DMS114 treated with DMSO at 0.1 percent for 48 hours (cell line): ENCODE data around the gene CCDC81.

ENCODE experiments used
- DNase-seq: peaks from one replicate; lab custom pipeline; 2025; ENCODE audit not compliant: unreplicated experiment; lab: John Stamatoyannopoulos, UW

CCDC81 gene

GRCh38 chr11:86438685-86439084 lies 64.0 kb downstream of the CCDC81 start:
- no peak for DNase-seq

DNA sequence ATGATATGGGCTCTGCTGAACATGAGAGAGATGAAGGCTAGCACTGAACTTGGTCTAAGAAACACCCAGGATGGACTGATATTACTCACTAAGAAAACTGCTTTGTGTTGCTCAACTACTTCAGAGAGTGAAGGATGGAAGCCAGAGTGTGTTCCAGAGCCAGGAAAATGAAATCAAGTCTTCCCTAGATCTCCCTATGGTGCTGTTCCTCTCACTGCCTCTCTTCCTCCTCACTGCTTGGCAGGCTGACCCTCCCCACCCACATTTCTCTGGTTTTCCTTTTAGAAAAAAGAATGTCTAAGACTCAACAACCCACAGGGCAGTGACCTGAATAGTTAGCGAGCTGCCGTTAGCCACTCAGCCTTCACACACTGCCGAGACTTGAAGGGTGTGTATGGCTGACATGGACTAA lies 65.6 kb downstream of the CCDC81 start:
- no peak for DNase-seq

DNA sequence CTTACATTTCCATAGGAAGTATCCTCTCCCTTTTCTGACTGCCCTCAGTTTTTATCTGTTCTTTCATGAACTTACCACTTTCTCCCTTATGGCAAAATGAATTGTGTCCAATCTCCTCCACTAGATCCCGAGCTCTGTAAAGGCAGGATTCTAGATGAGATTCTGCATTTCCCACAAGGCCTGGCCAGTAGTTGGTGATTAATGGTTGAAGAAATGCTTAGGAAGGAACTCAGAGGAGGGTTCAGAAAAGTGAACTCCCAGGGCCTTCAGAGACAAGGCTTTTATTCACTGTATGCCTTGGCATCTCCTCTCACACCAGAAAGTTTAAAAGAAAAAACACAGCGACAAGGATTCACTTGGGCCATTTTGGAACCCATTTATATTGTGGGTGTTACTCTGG lies 66.2 kb downstream of the CCDC81 start:
- no peak for DNase-seq

DNA sequence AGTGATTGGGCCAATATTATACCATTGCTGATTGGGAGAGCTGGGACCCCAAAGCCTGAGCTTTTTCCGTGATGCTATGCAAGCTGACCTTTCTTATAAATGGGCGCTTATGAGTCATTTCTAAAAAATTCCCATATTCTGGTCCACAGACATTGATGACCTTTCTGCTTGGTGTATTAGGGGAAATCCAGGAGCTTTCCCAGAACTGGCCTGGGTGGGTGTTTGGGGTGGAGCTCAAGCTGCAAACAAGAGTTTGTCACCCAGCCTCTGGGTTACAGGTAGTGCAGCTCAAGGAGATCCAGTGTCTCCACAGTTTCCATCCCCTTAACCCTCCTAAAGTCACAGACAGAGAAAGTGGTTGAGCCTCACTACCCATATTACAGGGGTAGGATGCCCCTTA lies 67.7 kb downstream of the CCDC81 start:
- DNase-seq: no peak

GRCh38 chr11:86442827-86443226 lies 68.1 kb downstream of the CCDC81 start:
- no peak for DNase-seq

GRCh38 chr11:86443415-86443814 lies 68.7 kb downstream of the CCDC81 start:
- no peak for DNase-seq

DNA sequence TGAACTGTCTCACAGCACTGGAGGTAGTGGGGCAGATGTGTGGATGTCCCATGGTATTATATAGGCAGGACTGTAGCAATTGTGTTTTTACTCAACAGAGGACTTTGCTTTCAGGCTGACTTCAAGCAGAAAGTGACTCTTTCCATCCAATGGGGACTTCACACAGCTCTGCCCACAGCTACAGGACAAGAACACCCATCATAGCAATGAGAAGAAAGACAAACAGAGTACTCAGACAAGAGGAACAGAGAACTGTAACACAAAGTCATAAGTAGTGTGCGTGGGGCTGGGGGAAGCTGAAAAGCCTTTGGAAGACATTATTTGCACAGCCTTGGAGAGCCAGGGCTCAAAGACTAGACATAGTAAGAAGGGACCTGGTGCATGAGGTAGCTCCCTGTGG lies 70.3 kb downstream of the CCDC81 start:
- no peak for DNase-seq

DNA sequence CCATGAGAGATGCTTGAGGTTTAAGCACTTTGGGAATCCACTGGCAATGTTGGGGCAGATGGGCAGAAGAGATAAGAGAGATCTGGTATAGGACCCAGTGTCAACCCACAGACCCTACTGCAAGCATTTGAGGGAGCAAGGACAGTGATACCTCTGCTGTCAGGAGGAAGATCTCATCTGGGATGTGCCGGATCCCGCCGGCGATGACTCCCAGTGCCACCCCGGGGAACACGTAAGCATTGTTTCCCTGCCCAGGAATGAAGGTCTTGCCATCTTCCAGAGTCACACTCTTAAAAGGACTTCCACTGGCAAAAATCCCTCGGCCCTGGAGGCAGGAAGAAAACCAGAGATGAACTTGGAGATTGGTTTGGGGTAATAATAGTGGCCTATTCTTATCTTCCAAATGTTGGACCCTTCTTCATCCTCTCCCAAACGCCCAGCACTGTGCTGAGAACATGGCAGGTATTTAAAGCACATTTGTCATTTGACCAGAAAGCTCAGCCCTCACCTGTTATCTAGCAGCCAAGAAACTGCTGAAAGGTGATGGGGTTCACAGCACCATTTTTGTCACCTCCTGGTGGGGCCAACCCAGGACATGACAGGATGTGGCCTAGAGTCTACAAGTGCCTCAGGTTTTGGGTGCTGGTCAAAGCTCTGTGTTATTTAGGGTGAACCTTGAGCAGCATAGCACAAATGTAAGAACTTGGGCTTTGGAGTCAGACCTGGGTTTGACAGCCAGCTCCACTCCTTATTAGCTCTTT lies 71.7 kb downstream of the CCDC81 start:
- no peak for DNase-seq

DNA sequence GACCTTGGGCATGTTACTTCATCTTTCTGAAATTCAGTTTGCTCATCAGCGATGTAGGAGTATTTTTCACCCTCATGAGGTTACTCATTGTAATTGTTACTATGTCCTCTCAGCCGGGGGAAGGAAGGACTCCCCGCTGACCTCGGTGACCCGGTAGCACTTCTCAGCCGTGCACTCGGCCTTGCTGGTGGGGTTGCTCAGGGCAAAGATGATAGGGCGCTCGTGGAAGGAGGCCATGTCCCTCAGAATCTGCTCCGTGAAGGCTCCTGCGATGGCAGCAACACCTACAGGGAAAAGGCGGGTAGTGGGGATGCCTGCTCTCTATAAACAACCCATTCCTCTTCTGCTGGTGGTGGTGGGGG lies 72.2 kb downstream of the CCDC81 start:
- no peak for DNase-seq

DNA sequence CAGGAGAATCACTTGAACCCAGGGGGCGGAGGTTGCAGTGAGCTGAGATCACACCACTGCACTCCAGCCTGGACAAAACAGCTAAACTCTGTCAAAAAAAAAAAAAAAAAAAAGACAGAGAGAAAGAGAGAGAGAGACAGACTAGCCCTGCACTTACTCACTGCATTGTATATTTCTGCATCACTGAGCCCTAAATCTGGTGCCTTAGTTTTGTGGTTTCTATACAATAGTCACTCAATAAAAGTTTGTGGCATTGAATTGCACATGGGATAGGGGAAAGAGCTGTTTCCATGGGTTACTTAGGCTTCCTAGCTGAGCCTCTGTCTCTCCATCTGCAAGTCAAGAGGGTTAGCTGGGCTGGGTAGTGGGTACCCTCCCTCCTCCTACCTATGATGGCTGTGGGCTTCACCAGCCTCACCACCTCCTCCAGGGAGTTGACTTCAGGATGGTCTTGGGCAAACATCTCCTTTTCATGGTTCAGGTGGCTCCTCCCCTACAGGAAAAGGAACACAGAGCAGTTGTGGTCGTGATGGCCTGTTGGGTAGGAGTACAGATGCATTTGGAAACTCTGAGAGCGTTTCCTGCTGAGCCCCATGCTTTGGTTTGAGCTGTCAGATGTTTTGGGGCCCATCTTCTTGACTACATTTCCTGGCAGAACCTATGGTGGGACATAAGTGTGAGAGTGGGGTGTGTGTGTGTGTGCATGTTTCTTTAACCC lies 73.2 kb downstream of the CCDC81 start:
- no peak for DNase-seq

DNA sequence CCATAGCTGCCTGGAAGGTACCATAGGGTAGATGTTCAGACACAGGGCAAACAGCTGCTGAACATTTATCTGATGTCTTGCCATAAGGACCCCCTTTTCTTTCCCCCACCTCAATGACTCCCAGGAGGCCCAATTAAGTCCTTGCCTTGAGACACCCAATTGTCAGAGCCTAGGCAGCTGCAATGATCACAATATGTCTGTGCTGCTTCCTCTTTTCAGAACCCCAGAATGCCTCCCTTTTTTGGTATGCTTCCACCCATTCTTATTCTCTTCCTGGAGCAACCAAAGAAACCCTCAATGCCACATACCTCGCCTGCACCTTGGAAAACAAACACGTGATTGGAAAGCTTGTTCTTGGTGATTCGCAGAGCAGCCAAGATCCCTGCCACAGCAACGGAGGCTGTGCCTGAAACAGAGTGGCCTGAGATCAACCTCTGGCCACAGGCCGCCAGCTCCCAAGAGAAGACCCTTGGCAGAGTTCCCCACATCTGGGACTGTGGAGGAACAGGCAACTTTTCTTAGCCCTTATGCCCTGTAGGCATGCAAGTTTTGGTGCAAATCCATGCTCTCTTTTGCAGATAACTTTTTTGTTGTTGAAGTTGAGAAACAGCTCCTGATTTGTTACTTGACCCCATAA lies 75.4 kb downstream of the CCDC81 start:
- no peak for DNase-seq

- no peak for DNase-seq
Measured at GRCh38 chr11:86453290-86454030, 78.8 kb downstream of the CCDC81 start.

DNA sequence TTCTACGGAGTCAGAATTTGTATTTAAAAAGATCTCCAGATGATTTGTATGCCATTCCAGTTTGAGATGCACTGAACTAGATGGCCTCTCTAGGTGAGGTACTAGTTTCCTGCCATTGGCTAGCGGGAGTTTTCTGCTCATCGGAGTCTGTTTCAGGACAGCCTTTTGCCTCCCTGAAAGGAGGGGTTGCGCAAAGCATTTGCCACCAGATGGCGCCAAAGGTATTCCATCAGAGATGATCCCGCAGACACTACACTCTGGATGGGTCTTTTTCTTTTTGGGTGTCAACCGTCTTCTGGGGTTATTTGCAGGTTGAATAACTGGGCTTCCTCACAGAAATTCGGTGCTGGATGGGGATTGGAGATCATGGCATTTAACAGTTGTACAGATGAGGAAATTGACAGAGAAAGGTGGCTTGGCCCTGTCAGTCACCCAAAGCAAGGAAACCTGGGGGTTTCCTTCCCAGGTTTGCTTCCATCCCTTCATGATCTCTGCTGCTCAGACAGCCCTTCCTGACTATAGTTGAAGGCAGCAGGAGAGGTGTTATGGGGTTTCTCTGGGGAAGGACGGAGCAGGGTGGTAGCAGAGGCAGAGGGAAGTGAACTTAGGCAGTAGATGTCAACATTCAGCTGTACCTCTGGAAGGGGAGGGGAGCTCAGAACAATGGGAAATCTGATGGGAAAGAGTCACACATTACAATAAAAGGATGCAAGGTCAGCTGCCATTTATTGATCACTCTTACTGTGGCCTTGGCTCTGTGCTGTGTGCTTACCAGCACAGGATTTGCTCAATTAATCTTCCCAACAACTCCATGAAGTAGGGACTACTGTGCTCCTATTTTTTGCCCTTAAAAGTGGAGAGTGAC lies 81.6 kb downstream of the CCDC81 start:
- peak; percentile 54 for DNase-seq

DNA sequence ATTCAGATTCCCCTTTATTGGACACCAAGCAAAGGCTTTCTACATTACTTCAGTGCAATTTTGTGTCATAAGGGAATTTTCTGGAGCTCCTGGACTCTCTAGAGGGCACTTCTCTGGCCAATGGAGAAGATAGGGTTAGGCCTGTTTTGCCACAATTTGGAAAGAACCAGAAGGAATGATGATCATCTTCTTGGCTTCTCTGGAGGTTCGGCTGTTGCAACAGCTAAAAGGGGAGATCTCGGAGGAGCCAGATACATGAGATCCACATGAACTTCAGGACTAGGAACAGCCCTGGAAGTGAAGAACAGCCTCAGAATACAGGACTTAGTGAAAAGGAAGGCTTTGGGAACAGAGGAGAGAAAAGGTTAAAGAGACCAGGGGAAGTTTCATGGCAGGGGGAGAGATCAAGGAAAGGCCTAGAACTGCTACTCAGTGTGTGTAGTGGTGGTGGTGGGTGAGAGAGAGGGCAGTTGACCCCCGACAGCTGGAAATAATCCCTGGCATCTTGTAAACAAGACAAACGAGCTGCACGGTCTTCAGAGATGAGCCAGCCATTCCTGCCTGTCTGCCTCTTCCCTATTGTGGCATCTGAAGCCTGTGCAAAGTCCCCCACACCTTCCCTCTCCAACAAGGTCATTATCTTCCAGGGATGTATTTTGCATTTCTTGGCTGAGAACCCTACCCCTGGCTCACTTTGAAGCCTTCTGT lies 83.8 kb downstream of the CCDC81 start:
- no peak for DNase-seq

GRCh38 chr11:86459002-86459385 lies 84.3 kb downstream of the CCDC81 start:
- no peak for DNase-seq

GRCh38 chr11:86459682-86460460 lies 85.2 kb downstream of the CCDC81 start:
- no peak for DNase-seq

- DNase-seq: no peak
Measured at GRCh38 chr11:86460461-86461385, 86.0 kb downstream of the CCDC81 start.

DNA sequence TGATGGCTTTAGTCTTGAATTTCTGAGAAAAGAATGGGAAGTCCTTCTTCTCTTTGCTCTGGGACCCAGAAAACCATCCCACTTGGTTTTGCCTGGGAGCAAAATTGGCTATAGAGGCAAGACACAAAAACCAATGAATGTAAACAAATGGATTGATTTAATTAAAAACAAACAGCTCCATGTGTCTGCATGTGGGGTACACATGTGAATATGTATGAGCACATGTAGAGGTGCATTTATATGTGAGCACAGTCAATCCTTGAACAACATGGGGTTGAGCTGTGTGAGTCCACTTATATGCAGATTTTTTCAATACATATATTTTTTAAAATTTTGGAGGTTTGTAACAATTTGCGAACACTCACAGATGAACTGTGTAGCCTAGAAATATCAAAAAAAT lies 87.2 kb downstream of the CCDC81 start:
- DNase-seq: no peak
